Measurements from ENCODE around the gene HMOX2. TPM values are rescaled to one million over a fixed set of nuclear protein-coding genes. Genes with fewer than 3 reads are reported as not detected.

HMOX2 gene
- total and polyA plus RNA-seq, 11 donors: 60.6 to 250 (median 117) TPM

- ATAC-seq (peak in 3 of 4 donors; percentile 26 to 64 (median 36)), DNase-seq (peak in 1 of 5 donors; percentile 46)
- 55 to 78% (median 72%) methylated on average over 7 of the region's 7 CpGs for WGBS, 4 donors
- H3K9me3 ChIP-seq: no peaks in the 10 kb centered on the region
- H3K27ac ChIP-seq: peak overlapping the region in 6 of 12 donors; percentile 9 to 44 (median 28)
- H3K4me1 ChIP-seq: peaks cover 13 to 68% (median 42%) of the 10 kb centered on the region in 12 donors
- H3K4me3 ChIP-seq: no peak overlapping the region
- H3K36me3 ChIP-seq: no peaks in the 10 kb centered on the region
- intact Hi-C loops (cut with DNase I): no loop called here
- TF ChIP-seq POLR2A (IDR thresholded peaks at IDR 0.05) (no peak), CTCF (IDR thresholded peaks at IDR 0.05) (no peak)
- H3K27me3 ChIP-seq: no peaks in the 10 kb centered on the region
Measured at GRCh38 chr16:4525069-4525468, 48.9 kb downstream of the HMOX2 start.

DNA sequence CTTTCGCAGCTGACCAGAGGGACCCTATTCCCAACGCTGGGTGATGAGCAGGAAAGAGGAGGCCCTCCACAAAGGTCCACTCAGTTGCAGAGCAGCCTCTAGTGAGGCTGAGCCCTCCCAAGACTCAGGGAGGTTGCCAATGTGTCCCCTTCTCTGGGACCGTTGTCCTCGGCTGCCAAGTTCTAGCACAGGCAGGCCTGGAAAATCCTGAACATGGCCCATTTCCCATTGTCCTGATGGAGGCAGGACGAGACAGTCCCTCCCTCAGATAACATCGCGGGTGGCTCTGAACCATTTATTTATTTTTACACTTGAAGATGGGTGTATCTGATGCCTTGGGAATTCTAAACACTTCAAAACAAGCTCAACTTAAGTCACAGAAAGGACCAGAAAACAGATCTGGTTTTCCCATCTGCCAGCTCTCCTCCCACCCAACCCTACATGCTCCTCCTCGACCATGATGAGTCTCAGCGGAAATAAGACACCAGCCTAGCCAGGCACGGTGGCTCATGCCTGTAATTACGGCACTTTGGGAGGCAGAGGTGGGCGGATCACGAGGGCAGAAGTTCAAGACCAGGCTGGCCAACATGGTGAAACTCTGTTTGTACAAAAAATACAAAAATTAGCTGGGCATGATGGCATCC lies 49.6 kb downstream of the HMOX2 start:
- H3K4me1 ChIP-seq: peaks cover 13 to 68% (median 42%) of the 10 kb centered on the region in 12 donors
- intact Hi-C loops (cut with DNase I): no loop called here
- no peak for ATAC-seq

GRCh38 chr16:4529085-4530060 lies 53.2 kb downstream of the HMOX2 start:
- TF ChIP-seq CTCF (IDR thresholded peaks at IDR 0.05) (no peak), POLR2A (IDR thresholded peaks at IDR 0.05) (no peak)
- Histone ChIP-seq H3K9me3 (no peaks in the 10 kb centered on the region), H3K27ac (peak overlapping the region in 5 of 12 donors; percentile 16 to 40 (median 34)), H3K4me1 (peaks cover 5 to 60% (median 31%) of the 10 kb centered on the region in 12 donors), H3K4me3 (no peak overlapping the region), H3K36me3 (peaks cover 0 to 10% (median 0%) of the 10 kb centered on the region in 9 donors), H3K27me3 (no peaks in the 10 kb centered on the region)
- ATAC-seq: peak in 1 of 4 donors; percentile 22
- intact Hi-C loops (cut with DNase I): loop anchor here in 1 of 10 donors (5.0 kb wide), 1 partner anchor 83 kb away; the partner anchor contains the start of gene UBALD1
- DNase-seq: no peak
- WGBS, 4 donors: 60 to 69% (median 67%) methylated on average over 16 of the region's 16 CpGs

More for the DNA sequence above, 49.6 kb downstream of the HMOX2 start:
- TF ChIP-seq CTCF (IDR thresholded peaks at IDR 0.05): no peak
- TF ChIP-seq POLR2A (IDR thresholded peaks at IDR 0.05): no peak
- no peaks in the 10 kb centered on the region for H3K36me3 ChIP-seq
- H3K27ac ChIP-seq: peak overlapping the region in 8 of 12 donors; percentile 12 to 44 (median 28)
- no peaks in the 10 kb centered on the region for H3K27me3 ChIP-seq
- no peak for DNase-seq
- H3K4me3 ChIP-seq: no peak overlapping the region
- 53 to 71% (median 58%) methylated on average over 13 of the region's 13 CpGs for WGBS, 4 donors
- no peaks in the 10 kb centered on the region for H3K9me3 ChIP-seq

Data from heart left ventricle (tissue), 16 donors.